NCI-H1694 (cell line): ENCODE data around the gene TEAD1.
A peak's percentile ranks its signal among the peaks of the same experiment; 100 is the strongest.

Experiments used
- DNase-seq: peaks from one replicate; lab custom pipeline; 2025; lab: John Stamatoyannopoulos, UW

The TEAD1 gene

GRCh38 chr11:12666915-12667314 lies 7.3 kb upstream of the TEAD1 start:
- DNase-seq: no peak

GRCh38 chr11:12667646-12668045 lies 6.6 kb upstream of the TEAD1 start:
- DNase-seq: no peak

- DNase-seq: no peak
Measured at GRCh38 chr11:12668166-12668565, 6.1 kb upstream of the TEAD1 start.

DNA sequence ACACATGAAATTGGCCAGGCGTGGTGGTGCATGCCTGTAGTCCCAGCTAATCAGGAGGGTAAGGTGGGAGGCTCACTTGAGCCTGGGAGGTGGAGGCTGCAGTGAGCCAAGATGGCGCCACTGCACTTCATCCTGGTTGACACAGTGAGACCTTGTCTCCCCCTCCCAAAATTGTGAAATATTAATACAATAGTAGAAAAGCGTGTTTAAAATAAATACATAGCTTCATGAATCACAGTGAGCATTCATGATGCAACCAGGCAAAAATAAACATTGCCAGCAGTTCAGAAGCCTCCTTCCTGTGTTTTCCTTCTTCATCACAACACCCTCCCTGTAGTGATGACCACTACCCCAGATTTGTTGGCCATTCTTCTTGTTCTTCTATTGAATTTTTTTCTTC lies 4.3 kb upstream of the TEAD1 start:
- no peak for DNase-seq

DNA sequence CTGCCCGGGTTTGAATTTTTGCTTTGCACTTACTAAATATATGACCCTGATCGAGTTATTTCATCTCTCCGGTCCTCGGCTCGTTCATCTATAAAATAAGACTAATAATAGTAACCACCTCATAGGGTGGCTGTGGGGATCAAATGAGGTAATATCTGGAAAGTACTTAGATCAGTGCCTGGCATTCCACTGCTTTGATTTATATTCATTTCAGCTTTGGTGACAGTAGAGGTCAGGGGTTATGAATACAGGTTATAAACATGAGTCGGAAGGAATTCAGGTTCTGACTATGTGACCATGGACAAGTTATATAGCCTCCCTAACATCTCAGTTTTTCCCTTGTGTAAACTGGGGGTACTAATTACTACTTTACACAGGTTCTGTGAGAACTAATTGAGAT lies 2.9 kb upstream of the TEAD1 start:
- DNase-seq: no peak

DNA sequence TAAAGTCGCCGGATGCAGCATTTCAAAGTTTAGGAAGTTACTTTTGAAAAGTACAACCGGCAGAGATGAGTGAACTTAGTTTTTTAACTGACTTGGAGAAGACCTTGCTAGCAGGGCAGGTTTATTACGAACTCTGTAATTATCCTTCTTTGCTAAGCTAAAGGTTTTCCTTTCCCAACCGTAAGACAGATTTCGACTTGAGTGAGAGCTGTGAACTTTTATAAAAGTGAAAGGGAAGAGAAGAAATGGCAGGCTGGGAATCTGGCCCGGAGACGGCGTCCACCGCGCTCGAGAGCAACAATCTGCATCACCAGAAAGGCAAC lies 659 bp upstream of the TEAD1 start:
- no peak for DNase-seq

DNA sequence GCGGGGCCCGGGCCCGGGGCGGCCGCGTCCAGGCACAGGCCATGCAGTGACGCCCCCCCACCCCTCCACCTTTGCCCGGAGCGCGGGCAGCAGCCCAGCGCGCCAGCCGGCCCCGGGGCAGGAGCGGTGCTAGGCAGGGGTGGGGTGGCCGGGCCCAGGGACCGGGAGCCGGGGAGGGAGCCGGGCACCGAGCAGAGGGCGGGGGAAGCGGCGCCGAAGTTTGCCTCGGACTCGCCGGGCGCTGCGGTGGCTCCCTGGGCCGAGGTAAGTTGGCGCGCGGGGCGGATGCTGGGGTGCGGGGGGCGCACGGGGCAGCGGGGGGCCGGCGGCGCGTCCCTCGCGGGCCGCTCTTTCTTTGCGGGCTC lies 332 bp downstream of the TEAD1 start:
- no peak for DNase-seq

- DNase-seq: no peak
Measured at GRCh38 chr11:12674936-12675696, 895 bp downstream of the TEAD1 start.

GRCh38 chr11:12675951-12676711 lies 1.9 kb downstream of the TEAD1 start:
- DNase-seq: no peak

- DNase-seq: no peak
Measured at GRCh38 chr11:12677131-12677530, 2.9 kb downstream of the TEAD1 start.

- DNase-seq: no peak
Measured at GRCh38 chr11:12678092-12678491, 3.9 kb downstream of the TEAD1 start.

DNA sequence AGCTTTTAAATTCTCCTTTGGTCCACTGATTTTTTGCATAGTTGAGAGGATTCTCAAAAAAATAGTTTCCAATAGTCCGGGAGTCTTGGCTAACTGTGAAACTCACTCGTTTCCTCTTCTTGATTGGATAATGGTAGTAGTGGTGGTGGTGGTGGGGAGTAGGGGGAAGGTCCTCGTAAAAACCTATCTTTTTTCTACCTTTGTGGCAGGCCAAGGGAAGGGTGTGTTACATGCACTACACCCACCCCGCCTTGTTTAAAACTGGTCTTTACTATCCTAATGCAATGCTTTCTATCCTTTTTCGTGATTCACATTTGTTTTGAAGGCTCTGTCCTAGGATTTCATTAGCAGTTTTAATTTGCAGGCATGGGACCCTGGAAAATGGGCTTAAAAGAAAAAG lies 4.8 kb downstream of the TEAD1 start:
- no peak for DNase-seq

- DNase-seq: no peak
Measured at GRCh38 chr11:12679471-12679870, 5.2 kb downstream of the TEAD1 start.

GRCh38 chr11:12680246-12680939 lies 6.2 kb downstream of the TEAD1 start:
- DNase-seq: peak; percentile 31

- no peak for DNase-seq
Measured at GRCh38 chr11:12680940-12681258, 6.7 kb downstream of the TEAD1 start.

GRCh38 chr11:12681466-12681865 lies 7.2 kb downstream of the TEAD1 start:
- no peak for DNase-seq

- no peak for DNase-seq
Measured at GRCh38 chr11:12682288-12682687, 8.1 kb downstream of the TEAD1 start.

GRCh38 chr11:12682737-12683500 lies 8.7 kb downstream of the TEAD1 start:
- DNase-seq: no peak

GRCh38 chr11:12683874-12684273 lies 9.7 kb downstream of the TEAD1 start:
- DNase-seq: no peak

GRCh38 chr11:12684315-12684714 lies 10.1 kb downstream of the TEAD1 start:
- no peak for DNase-seq

- DNase-seq: no peak
Measured at GRCh38 chr11:12684816-12685215, 10.6 kb downstream of the TEAD1 start.

DNA sequence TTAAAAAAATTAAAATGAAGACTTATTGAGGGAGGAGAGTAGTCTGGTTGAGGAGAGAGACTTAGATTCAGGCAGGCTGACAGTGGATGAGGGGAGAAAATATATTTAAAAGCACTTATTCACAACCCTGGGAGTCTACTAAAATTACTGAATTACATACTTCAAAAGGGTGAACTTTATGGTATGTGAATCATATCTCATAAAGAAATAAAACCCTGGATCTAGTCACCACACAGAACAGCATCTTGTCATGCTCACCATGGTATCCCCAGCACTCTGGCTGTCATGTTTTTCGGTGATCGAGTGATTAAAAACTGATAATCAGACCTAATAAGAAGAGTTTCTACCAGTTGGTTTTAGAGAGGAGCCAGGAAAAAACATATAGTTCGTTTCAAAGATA lies 11.0 kb downstream of the TEAD1 start:
- DNase-seq: no peak
